H1 (cell line): ENCODE measurements around the gene HTR3B. TPM values are rescaled to one million over a fixed set of nuclear protein-coding genes. Genes with fewer than 3 reads are reported as not detected.

ENCODE experiments used
- CTCF ChIP-seq, 3 experiments: IDR thresholded peaks; 1 replicate in 2 of 3; 2 replicates in 1 of 3; pipeline versions ENCODE4 v1.5.1 to v1.6.1; 2011; ENCODE audit warnings: low read length in 3 of 3, mild to moderate bottlenecking in 3 of 3, inconsistent platforms in 2 of 3, low read depth in 1 of 3, moderate library complexity in 1 of 3; ENCODE audit not compliant: insufficient read depth in 1 of 3; ENCODE audit errors: control extremely low read depth in 1 of 3
- EZH2 ChIP-seq: fragments of 200-600 bp; sonication (generic); IDR thresholded peaks from 2 replicates; pipeline ENCODE4 v1.7.1; 2012; ENCODE audit warnings: low read depth, mild to moderate bottlenecking, moderate library complexity, low read length, inconsistent platforms; ENCODE audit not compliant: severe bottlenecking
- RXRA ChIP-seq: IDR thresholded peaks from 2 replicates; pipeline ENCODE4 v1.6.1; 2011; ENCODE audit warnings: low read depth, mild to moderate bottlenecking, low read length, moderate library complexity; ENCODE audit not compliant: insufficient read depth
- polyA plus RNA-seq, 7 experiments: library from polyadenylated mRNA; depleted of rRNA in 3 of 7; stranded (reverse) in 5 of 7; unstranded in 2 of 7; fragments of >200 nt in 5 of 7; fragments of 200-250 nt in 2 of 7; gene quantifications; 1 replicate in 5 of 7; 2 replicates in 1 of 7; 4 replicates in 1 of 7; pipeline versions ENCODE4 v1.2.1 to v1.2.3, GENCODE V29; 2011 to 2013; ENCODE audit warnings: missing spikeins in 2 of 7, mixed read lengths in 2 of 7
- total RNA-seq: library from RNA; stranded (reverse); fragmentation: NEBNext Ultra II Directional; extraction: Animal tissue kit (Norgen Biotek cat#: 25700); gene quantifications from 2 replicates; pipeline ENCODE4 v1.2.1, GENCODE V29; 2021
- TF ChIP-seq, protein P1 (sequence below): fragments of 300-600 bp; sonication (generic); IDR thresholded peaks from 2 replicates; pipeline ENCODE4 v1.7.1; 2012; ENCODE audit warnings: low read length, moderate library complexity, mild to moderate bottlenecking, inconsistent platforms; ENCODE audit not compliant: insufficient replicate concordance

Gene HTR3B
- total and polyA plus RNA-seq, 2 of the 8 experiments (the other 6 are each of a cell fraction or from before 2014, with no cell fraction given), result not detected

DNA sequence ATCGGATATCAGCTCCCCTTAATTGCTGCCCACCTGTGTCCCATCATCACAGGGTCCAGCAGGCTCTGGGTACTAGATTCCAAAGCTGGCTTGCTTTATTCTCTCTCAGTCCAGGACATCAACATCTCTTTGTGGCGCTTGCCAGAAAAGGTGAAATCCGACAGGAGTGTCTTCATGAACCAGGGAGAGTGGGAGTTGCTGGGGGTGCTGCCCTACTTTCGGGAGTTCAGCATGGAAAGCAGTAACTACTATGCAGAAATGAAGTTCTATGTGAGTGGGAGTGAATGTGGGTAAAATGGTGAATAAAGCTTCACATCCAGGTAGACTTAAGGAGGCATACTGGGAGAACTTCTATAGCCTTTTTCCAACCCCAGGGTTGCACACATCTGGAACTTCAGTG is 81.3 kb downstream of the HTR3B start (continued):
- TF ChIP-seq, protein P1, sequence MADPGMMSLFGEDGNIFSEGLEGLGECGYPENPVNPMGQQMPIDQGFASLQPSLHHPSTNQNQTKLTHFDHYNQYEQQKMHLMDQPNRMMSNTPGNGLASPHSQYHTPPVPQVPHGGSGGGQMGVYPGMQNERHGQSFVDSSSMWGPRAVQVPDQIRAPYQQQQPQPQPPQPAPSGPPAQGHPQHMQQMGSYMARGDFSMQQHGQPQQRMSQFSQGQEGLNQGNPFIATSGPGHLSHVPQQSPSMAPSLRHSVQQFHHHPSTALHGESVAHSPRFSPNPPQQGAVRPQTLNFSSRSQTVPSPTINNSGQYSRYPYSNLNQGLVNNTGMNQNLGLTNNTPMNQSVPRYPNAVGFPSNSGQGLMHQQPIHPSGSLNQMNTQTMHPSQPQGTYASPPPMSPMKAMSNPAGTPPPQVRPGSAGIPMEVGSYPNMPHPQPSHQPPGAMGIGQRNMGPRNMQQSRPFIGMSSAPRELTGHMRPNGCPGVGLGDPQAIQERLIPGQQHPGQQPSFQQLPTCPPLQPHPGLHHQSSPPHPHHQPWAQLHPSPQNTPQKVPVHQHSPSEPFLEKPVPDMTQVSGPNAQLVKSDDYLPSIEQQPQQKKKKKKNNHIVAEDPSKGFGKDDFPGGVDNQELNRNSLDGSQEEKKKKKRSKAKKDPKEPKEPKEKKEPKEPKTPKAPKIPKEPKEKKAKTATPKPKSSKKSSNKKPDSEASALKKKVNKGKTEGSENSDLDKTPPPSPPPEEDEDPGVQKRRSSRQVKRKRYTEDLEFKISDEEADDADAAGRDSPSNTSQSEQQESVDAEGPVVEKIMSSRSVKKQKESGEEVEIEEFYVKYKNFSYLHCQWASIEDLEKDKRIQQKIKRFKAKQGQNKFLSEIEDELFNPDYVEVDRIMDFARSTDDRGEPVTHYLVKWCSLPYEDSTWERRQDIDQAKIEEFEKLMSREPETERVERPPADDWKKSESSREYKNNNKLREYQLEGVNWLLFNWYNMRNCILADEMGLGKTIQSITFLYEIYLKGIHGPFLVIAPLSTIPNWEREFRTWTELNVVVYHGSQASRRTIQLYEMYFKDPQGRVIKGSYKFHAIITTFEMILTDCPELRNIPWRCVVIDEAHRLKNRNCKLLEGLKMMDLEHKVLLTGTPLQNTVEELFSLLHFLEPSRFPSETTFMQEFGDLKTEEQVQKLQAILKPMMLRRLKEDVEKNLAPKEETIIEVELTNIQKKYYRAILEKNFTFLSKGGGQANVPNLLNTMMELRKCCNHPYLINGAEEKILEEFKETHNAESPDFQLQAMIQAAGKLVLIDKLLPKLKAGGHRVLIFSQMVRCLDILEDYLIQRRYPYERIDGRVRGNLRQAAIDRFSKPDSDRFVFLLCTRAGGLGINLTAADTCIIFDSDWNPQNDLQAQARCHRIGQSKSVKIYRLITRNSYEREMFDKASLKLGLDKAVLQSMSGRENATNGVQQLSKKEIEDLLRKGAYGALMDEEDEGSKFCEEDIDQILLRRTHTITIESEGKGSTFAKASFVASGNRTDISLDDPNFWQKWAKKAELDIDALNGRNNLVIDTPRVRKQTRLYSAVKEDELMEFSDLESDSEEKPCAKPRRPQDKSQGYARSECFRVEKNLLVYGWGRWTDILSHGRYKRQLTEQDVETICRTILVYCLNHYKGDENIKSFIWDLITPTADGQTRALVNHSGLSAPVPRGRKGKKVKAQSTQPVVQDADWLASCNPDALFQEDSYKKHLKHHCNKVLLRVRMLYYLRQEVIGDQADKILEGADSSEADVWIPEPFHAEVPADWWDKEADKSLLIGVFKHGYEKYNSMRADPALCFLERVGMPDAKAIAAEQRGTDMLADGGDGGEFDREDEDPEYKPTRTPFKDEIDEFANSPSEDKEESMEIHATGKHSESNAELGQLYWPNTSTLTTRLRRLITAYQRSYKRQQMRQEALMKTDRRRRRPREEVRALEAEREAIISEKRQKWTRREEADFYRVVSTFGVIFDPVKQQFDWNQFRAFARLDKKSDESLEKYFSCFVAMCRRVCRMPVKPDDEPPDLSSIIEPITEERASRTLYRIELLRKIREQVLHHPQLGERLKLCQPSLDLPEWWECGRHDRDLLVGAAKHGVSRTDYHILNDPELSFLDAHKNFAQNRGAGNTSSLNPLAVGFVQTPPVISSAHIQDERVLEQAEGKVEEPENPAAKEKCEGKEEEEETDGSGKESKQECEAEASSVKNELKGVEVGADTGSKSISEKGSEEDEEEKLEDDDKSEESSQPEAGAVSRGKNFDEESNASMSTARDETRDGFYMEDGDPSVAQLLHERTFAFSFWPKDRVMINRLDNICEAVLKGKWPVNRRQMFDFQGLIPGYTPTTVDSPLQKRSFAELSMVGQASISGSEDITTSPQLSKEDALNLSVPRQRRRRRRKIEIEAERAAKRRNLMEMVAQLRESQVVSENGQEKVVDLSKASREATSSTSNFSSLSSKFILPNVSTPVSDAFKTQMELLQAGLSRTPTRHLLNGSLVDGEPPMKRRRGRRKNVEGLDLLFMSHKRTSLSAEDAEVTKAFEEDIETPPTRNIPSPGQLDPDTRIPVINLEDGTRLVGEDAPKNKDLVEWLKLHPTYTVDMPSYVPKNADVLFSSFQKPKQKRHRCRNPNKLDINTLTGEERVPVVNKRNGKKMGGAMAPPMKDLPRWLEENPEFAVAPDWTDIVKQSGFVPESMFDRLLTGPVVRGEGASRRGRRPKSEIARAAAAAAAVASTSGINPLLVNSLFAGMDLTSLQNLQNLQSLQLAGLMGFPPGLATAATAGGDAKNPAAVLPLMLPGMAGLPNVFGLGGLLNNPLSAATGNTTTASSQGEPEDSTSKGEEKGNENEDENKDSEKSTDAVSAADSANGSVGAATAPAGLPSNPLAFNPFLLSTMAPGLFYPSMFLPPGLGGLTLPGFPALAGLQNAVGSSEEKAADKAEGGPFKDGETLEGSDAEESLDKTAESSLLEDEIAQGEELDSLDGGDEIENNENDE, result no peak
- no peak for TF ChIP-seq CTCF (IDR thresholded peaks at IDR 0.05; ENCODE audit: control extremely low read depth in 1 of 3, insufficient read depth in 1 of 3, low read depth in 1 of 3, low read length in 3 of 3)
- no peak for TF ChIP-seq RXRA
- no peak for TF ChIP-seq EZH2
